ENCODE data around the gene LCK.
A peak's percentile ranks its signal among the peaks of the same experiment; 100 is the strongest.
"Not testable (repeated sequence)": the region's sequence is repeated elsewhere in the genome, so short reads cannot be mapped to it uniquely, and the experiment has no call there.

The LCK gene

DNA sequence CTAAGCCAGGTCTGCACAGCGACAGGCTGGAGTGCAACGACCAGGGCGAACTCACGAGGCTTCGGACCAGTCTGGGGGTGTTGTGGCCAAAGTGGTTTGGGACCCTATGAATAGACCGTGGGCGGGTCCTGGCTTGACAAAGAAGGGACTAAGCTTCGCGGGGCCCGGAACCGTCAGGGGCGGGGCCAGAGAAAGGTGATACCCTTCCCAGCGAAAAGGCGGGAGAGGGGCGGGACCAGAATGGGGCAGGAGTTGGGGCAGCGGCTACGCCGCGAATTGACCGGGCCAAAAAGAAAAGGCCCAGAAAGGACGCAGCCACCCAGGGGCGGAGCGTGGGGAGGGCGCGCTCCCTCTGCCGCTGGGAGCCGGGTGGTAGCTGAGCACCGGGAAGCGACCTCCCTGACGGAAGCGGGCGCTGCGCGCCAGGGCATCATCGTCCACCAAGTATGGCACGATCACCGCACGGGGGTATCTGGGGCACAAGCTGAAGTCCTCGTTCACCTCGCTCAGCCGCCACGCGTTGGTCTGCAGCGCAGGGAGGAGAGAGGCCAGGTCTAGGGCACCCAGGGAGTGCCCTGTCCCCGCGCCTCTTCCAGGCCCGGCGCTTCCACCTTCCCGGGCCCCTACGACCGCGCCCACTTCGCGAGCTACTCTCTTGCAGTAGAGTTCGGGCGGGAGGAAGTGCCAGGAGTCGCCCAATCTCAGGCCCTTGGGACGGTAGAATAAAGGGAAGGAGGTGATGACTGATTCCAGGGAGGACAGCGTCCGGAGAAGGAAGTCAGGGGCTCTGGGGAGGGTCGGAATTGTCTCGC, 10.7 kb upstream of the LCK start:
- peak; percentile 37 for DNase-seq

DNA sequence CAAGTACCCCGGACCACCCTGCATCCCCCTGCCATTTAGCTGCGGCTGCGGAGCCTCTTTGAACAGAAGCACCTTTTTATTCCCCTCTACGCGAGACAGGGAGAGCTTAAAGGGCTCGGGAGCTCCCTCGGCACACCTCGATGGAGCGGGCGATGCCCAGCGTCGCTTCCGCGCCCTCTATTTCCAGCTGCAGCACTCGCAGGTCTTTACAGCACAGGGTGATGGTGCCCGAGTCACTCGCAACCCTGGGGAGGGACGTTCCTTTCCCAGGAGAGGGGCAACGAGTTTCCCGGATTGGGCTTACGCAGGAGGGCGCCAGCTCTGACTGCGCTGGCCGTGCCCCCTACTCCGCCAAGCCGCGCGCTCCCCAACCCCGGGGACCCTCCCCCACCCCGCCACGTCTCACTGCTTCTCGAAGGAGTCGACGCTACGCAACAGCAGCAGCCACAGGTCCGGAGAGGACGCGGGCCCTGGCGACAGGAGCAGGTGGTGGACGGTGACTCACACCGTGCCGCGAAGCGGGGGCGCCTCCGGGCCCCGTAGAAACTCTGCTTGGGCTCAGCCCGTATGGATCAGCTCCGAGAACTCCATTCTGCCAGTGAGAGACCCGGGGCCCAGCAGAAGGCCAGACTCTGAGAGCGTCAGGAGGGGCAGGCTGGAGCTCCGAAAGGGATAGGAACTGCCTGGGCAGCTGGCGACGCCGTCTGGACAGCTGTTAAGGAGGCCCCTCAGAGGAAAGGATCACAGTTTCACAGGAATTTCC, 9.9 kb upstream of the LCK start:
- no peak for DNase-seq

DNA sequence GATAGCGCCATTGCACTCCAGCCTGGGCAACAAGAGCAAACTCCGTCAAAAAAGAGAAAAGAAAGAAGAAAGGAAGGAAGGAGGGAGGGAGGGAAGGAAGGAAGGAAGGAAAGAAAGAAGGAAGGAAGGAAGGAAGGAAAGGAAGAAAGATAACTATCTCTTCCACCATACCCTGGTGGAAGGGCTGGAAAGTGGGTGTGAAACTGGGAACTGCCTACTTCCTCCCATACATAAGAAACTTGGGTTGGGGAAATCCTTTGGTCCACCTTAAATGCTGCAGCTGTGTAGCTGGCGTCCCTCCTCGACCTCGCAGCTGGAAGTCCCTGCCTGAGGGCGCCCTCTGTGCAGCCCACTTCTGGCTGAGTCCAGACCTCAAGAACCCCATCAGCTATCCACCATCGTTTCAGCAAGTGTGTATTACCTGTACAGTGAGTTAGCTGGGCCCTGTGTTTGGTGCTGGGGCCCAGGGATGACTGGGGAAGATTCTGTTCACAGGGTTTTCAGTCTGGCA, 8.7 kb upstream of the LCK start:
- no peak for DNase-seq

DNA sequence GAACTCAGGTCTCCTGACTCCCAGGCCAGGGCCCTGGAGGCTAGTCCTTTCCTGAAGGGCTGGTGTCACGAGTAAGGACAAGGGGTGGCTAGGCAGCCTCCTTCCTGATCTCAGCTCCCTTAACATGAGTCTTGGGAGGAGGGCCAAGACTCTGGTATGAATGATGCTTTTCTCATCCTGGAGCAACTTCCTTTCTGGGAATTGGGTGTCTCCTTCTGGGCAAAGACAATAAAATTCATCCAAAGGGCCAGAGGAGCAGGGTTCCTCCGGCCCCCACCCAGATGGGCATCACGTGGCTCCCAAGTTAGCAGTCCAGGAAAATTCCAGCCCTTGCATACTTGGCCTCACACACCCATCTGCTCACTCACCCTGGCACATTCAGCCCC, 4.2 kb upstream of the LCK start, which contains the start of gene FAM167B:
Gene FAM167B (plus strand): TSS at position 335 of the 386 bp plus-strand sequence. CDS start 200 bp downstream, outside the sequence.
- DNase-seq, result no peak

DNA sequence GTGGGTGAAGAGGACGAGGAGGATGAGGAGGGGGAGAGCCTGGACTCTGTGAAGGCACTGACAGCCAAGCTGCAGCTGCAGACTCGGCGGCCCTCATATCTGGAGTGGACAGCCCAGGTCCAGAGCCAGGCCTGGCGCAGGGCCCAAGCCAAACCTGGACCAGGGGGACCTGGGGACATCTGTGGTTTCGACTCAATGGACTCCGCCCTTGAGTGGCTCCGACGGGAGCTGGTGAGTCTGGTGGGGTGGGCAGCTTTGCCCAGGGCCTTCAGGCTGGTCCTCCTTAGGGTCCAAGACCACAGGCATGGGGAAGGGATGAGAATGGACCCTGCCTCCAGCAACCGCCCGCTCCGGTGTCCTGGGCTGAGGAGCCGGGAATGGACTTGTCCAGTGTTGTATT, 3.6 kb upstream of the LCK start:
- no peak for DNase-seq

DNA sequence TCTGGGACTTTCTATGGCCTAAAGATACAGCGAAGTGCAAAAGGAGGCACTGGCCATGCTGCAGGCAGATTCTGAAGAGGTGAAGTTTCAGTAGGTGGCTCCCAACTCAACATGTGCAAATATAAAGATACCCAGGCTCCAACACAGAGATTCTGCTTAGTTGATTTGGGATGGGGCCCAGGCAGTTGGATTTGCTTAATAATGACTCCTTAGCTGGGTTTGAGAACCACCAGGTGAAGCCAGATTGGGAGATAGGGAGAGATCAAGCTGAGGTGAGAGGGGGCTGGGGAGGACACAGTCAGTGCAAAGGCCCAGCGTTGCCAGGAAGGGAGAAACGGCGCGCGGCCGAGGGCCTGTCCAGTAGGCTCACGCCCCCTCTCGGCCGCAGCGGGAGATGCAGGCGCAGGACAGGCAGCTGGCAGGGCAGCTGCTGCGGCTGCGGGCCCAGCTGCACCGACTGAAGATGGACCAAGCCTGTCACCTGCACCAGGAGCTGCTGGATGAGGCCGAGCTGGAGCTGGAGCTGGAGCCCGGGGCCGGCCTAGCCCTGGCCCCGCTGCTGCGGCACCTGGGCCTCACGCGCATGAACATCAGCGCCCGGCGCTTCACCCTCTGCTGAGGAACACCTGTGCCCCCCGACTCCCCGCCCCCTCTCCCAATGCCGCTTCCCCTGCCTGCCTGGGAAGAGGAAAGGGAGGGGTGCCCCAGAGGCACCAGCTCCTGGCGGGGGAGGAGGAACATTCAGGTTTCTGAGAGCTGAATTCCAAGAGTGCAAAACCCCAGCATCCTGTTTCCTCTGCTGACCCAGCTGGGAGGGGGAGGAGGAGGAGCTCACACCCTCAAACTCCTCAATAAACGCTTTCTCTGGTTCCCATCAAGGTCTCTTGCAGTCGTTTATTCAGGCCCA, 2.8 kb upstream of the LCK start:
- peak; percentile 23 for DNase-seq

DNA sequence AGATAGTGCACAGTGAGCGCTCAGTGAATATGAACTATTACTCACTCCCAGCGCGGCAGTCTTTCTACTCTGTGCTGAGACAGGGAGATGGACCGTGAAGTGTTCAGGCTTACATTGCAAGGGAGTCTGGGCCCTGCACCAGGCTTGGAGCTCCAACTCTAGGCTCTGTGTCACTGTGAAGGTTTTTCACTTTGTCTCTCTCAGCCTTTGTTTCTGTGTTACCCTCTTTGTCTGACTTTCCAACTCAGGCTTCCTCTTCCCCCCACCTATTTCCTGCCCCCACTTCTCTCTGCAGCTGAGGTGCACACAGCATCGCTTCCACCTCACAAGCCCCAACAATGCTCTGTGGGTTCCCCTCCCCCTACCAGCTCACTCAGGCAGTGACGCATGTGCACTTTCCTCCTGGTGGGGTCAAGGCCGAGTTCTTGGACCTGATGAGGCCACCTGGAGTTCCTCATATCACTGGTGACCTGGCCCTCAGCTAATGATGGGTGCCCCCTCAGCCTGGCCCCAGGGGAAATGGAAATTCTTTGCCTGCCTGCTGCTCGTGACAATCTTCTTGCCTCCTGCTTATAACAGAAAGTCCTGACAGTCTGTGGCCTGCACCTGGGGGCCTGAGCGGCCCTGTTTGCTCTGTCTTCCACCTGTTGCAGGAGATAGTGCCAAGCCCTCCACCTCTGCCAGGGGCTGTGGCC, 1.1 kb upstream of the LCK start:
- DNase-seq, result no peak

DNA sequence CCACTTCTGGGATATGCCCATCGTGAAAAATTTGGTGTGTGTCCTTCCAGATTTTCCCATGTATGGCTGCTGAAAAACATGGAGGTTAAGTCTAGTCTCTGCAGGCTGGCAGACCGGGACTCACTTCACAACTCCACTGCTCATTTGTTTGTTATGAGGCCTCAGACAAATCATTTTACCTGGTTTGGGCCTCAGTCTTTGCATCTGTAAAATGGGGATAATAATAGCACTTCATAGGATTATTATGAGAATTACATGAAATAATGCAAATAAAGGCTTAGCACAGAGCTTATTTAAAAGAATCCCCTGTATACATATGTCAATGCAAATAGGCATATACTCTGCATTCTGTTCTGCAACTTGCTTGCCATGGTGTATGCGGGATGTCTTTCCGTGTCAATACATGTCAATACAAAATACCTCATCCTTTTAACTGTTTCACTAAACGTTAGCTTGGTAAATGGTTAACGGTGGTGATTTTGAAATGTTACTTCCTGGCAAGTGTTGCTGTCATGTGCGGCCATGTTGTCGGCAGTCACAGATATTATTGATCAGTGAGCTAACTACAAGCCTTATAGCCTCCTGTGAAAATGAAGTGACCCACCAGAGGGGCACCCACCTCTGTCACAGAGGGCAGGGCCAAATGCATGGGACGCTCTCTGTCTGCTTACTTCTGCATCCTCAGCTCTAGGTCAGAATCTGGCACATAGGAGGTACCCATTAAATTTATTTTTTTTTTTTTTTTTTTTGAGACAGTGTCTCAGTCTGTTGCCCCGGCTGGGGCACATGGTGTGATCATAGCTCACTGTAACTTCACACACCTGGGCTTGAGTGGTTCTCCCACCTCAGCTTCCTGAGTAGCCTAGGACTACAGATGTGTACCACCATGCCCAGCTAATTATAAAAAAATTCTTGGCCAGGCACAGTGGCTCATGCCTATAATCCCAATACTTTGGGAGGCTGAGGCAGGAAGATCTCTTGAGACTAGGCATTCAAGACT, 4.3 kb downstream of the LCK start:
- no peak for DNase-seq

DNA sequence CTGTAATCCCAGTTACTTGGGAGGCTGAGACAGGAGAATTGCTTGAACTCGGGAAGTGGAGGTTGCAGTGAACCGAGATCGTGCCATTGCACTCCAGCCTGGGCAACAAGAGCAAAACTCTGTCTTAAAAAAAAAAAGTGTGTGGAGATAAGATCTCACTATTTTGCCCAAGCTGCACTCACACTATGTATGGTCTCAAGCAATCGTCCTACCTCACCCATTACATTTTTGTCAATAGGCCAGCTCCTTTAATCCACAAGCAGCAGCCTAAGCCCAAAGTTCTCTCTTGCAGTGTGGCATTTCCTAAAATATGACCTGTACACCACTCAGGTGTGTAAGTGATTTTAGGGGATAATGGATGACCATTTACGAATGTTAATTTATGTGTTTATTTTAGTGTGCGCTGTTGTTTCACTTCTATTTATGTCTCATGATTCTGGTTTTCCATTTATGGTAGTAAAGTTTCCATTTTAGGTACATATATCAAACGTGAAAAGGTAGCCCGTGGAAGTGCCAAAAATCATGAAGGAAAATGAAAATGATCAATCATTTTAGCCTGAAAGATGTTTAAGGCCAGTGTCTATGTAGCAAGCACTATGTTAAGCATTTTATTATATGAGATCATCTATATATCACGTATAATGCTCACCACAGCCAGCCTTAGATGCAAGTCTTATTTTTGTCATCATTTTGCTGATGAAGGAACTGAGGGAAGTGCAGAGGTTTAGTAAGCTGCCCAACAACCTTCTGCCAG, 5.6 kb downstream of the LCK start:
- DNase-seq, result no peak

DNA sequence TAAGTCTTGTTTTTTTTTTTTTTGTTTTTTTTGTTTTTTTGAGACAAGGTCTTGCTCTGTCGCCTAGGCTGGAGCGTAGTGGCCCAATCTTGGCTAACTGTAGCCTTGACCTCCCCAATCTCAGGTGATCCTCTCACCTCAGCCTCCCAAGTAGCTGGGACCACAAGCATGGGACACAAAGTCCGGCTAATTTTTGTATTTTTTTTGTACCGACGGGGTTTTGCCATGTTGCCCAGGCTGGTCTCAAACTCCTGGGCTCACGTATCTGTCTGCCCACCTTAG, 6.1 kb downstream of the LCK start:
- DNase-seq, result no peak

DNA sequence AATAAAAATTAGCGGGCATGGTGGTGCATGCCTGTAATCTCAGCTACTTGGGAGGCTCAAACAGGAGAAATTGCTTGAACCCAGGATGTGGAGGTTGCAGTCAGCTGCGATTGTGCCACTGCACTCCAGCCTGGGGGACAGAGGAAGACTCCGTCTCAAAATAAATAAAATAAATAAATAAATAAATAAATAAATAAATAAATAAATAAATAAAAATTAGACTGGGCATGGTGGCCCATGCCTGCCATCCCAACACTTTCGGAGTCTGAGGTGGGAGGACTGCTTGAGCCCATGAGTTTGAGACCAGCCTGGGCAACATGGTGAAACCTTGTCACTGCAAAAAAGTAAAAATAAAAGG, 12.2 kb downstream of the LCK start:
- not testable (repeated sequence) for DNase-seq

DNA sequence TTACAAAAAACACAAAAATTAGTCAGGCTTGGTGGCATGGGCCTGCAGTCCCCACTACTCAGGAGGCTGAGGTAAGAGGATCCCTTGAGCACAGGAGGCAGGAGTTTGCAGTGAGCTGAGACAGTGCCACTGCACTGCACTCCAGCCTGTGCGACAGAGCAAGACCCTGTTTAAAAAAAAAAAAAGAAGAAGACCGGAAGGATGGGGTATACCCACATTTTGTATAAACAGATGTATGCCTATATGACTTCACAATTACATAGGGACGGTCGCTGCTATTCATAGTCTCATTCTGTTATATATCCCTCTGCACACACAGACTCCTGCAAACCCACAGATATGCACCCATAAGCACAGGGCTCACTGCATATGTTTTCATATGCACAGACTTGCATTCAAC, 12.7 kb downstream of the LCK start:
- DNase-seq, result no peak

DNA sequence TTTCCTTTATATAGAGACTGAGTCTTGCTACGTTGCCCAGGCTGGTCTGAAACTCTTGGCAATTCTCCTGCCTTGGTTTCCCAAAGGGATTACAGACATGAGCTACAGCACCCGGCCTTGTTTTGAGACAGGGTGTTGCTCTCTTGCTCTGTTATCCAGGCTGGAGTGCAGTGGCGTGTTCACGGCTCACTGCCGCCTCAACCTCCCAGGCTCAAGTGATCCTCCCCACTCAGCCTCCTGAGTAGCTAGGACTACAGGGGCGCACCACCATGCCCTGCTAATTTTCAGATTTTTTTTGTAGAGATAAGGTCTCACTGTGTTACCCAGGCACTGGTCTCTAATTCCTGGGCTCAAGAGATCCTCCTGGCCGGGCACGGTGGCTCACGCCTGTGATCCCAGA, 14.8 kb downstream of the LCK start:
- DNase-seq, result no peak

DNA sequence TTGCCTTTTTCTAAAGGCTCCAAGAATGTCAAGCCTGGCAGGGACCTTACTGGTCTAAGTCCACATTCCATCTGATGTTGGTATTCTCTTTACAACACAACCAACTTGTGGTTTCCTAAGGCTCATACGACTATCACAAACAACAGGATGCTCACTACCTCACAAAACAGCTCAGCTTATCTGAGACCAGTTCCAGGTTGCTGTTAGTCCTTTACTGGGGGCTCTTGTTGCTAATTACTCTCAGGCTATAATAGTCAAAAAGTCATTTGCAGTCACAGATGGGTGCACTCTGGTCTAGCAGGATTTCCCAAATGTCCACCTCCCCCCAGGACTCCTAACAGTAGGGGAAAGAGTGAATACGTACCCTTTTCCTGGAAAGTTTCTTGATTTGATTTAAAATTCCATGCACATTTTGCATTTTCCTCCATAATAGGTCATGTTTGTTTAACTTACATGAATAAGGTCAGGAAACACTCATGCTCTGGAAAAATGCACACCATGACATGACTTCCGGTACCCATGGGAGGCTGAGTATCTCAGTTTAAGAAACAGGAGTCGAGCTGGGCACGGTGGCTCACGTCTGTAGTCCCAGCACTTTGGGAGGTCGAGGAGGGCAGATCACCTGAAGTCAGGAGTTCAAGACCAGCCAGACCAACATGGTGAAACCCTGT, 16.0 kb downstream of the LCK start:
- DNase-seq, result no peak

DNA sequence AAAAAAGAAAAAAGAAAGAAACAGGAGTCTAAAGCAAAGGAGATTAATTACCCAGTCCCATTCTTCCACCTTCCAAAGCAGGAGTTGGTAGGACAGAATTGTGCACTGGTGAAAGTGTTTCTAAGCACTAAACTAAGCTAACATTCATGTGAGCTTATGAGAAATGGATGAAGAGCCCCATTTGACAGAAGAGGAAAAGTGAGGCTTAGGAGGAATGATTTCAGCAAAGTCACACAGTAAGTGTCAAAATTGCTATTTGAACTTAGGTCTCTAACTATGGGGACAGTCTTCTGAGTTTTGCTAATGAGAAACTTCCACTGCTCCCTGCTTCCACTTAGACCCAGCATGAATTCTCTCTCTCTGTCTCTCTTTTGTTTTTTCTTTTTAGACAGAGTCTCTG, 18.7 kb downstream of the LCK start:
- DNase-seq, result no peak

DNA sequence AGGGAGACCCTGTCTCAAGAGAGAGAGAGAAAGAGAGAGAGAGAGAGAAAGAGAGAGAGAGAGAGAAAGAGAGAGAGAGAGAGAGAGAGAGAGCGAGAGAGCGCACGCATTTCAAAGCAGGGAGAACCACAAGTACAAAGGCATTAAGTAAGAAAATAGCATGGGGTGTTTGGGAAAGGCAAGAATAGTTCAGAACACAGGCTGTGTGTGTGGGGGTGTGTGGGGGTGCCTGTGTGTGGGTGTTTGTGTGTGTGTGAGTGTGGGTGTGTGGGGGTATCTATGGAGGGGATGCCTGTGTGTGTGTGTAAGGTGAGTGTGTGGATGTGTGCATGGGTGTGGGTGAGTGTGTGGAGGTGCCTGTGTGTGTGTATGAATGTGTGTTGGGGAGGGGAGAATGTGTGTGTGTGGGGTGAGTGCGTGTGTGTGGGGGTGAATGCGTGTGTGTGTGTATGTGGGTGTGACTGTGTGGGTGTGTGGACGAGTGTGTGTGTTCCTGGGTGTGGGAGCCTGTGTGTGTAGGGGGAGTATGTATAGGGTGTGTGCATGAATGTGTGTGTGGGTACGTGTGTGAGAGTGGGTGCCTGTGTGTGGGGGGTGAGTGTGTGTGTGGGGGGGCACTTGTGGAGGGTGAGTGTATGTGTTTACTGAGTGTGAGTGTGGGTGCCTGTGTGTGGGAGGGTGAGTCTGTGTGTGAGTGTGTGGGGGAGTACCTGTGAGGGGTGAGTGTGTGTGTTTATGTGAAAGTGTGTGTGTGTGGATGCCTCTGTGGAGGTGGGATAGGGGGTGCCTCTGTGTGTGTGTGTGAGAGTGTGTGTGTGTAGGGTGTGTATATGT, 21.7 kb downstream of the LCK start:
- no peak for DNase-seq

DNA sequence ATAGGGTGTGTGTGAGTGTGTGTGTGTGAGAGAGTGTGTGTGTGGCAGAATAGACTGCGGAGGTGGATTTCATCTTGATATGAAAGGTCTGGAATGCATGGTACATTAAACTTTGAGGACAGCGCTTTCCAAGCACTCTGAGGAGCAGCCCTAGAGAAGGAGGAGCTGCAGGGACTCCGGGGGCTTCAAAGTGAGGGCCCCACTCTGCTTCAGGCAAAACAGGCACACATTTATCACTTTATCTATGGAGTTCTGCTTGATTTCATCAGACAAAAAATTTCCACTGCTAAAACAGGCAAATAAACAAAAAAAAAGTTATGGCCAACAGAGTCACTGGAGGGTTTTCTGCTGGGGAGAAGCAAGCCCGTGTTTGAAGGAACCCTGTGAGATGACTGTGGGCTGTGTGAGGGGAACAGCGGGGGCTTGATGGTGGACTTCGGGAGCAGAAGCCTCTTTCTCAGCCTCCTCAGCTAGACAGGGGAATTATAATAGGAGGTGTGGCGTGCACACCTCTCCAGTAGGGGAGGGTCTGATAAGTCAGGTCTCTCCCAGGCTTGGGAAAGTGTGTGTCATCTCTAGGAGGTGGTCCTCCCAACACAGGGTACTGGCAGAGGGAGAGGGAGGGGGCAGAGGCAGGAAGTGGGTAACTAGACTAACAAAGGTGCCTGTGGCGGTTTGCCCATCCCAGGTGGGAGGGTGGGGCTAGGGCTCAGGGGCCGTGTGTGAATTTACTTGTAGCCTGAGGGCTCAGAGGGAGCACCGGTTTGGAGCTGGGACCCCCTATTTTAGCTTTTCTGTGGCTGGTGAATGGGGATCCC, 22.5 kb downstream of the LCK start:
- DNase-seq, result peak; percentile 82

DNA sequence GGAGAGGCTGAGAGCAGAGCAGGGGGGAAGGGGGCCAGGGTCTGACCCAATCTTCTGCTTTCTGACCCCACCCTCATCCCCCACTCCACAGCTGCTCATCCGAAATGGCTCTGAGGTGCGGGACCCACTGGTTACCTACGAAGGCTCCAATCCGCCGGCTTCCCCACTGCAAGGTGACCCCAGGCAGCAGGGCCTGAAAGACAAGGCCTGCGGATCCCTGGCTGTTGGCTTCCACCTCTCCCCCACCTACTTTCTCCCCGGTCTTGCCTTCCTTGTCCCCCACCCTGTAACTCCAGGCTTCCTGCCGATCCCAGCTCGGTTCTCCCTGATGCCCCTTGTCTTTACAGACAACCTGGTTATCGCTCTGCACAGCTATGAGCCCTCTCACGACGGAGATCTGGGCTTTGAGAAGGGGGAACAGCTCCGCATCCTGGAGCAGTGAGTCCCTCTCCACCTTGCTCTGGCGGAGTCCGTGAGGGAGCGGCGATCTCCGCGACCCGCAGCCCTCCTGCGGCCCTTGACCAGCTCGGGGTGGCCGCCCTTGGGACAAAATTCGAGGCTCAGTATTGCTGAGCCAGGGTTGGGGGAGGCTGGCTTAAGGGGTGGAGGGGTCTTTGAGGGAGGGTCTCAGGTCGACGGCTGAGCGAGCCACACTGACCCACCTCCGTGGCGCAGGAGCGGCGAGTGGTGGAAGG, 23.7 kb downstream of the LCK start:
- DNase-seq, result no peak

Data from NCI-H1436 treated with DMSO at 0.1 percent for 48 hours (cell line).